Measurements from ENCODE around the gene NEURL3.

NEURL3 gene

DNA sequence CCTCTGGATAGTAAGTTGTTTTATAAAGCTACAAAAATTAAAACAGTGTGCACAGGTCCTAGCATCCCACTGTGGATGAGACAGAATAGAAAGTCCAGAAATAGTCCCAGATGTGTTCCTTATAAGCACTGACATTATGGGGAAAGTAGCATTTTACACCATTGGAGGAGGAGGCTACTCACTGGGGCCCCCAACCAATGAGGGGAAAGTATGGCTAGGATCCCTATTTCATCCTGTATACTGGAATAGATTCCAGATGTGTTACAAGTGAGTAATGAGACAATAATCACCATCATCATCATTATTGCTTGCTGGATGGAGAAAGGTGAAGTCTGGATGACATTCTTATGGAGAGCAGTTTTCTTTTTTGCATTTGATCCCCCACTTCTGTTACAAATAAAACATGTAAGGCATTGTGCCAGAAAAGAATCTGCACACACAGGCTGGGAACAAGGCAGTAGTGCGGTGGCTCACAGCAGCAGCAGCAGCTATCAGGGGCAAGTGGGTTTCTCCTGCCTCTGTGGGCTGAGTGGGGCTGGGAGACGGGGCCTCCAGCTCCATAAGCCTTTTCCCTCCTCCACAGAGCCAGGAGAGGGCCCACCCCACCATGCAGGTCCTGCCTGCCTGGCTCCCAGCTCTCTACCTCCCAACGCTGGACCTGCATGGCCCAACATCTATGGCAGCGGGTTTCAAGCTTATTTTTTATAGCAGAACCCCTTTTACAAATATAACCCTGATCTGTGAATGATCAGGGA, 36.4 kb upstream of the NEURL3 start:
- TF ChIP-seq, protein P1, sequence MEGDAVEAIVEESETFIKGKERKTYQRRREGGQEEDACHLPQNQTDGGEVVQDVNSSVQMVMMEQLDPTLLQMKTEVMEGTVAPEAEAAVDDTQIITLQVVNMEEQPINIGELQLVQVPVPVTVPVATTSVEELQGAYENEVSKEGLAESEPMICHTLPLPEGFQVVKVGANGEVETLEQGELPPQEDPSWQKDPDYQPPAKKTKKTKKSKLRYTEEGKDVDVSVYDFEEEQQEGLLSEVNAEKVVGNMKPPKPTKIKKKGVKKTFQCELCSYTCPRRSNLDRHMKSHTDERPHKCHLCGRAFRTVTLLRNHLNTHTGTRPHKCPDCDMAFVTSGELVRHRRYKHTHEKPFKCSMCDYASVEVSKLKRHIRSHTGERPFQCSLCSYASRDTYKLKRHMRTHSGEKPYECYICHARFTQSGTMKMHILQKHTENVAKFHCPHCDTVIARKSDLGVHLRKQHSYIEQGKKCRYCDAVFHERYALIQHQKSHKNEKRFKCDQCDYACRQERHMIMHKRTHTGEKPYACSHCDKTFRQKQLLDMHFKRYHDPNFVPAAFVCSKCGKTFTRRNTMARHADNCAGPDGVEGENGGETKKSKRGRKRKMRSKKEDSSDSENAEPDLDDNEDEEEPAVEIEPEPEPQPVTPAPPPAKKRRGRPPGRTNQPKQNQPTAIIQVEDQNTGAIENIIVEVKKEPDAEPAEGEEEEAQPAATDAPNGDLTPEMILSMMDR (IDR thresholded peaks at IDR 0.05): no peak
- Histone ChIP-seq H3K27me3 (no peaks in the 10 kb centered on the region), H3K4me1 (ENCODE audit: control insufficient read depth in 1 of 2, insufficient read depth in 1 of 2, low read depth in 1 of 2, low read length in 1 of 2) (peaks cover 20 to 28% of the 10 kb centered on the region in 2 experiments), H3K27ac (no peak overlapping the region), H3K36me3 (peaks cover 25% of the 10 kb centered on the region), H3K4me3 (ENCODE audit: low read depth in 1 of 2, low read length in 1 of 2) (no peak overlapping the region), H3K9me3 (no peaks in the 10 kb centered on the region)

DNA sequence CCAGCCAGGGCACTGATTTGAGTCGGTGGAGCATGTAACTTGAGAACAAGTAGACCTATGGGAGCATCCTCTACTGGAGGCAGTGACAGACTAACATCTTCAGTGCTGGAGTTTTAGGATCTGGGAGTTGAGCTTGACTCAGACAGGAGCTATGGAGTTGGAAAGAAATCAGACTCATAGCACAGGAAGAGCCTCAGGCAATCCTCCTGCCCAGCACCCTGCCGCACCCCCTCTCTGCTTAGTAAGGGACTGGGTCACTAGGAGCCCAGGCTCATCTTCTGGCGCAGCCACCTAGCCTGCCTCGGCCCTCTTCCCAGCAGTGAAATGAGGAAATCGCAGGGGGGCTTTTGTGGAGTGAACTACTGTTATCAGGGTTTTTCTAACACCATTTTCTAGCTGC, 35.0 kb upstream of the NEURL3 start:
- Histone ChIP-seq H3K36me3 (peaks cover 16% of the 10 kb centered on the region), H3K27ac (peak overlapping the region; percentile 98), H3K4me1 (ENCODE audit: control insufficient read depth in 1 of 2, insufficient read depth in 1 of 2, low read depth in 1 of 2, low read length in 1 of 2) (peaks cover 33 to 41% of the 10 kb centered on the region in 2 experiments), H3K9me3 (no peaks in the 10 kb centered on the region), H3K27me3 (no peaks in the 10 kb centered on the region), H3K4me3 (ENCODE audit: low read depth in 1 of 2, low read length in 1 of 2) (no peak overlapping the region)
- TF ChIP-seq, protein P1 (IDR thresholded peaks at IDR 0.05): no peak

DNA sequence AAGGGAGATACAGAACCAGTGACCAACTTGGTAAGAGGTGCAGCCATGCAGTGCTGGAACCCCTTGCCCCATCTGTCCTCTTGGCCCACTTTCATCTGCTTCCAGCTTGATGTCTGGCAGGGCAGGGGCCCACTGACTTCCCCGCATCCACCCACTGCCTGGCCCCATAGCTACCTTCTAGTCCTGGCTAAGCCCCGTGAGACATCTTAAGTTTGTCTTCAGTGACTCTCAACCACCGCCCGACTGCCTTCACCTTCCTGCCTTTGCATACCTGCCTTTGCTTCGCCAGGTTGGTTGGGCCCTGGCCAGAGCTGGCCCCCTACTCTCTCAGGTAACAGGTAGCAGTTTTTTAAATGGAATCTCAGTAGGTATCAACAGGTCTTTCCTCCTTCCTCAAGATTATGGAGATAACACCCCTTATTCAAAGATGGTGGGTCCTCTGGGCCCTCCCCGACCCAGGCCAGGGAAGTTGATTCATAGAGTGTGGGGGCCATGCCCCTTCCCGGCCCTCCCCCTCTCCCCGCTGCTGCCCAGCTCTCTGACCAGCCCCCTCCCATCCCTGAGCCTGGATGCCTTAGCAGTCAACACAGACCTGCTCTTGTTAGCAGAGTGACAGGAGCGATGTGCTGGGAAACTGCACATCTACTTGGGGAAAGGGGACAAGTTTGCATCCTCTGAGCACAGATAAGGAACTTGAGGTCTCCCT, 34.2 kb upstream of the NEURL3 start:
- H3K27me3 ChIP-seq: no peaks in the 10 kb centered on the region
- no peaks in the 10 kb centered on the region for H3K9me3 ChIP-seq
- TF ChIP-seq, protein P1 (IDR thresholded peaks at IDR 0.05): no peak
- peaks cover 40 to 48% of the 10 kb centered on the region in 2 experiments for H3K4me1 ChIP-seq (ENCODE audit: control insufficient read depth in 1 of 2, insufficient read depth in 1 of 2, low read depth in 1 of 2, low read length in 1 of 2)
- peak overlapping the region; percentile 83 to 96 for H3K4me3 ChIP-seq (ENCODE audit: low read depth in 1 of 2, low read length in 1 of 2)
- H3K27ac ChIP-seq: peak overlapping the region; percentile 98
- peaks cover 16% of the 10 kb centered on the region for H3K36me3 ChIP-seq

DNA sequence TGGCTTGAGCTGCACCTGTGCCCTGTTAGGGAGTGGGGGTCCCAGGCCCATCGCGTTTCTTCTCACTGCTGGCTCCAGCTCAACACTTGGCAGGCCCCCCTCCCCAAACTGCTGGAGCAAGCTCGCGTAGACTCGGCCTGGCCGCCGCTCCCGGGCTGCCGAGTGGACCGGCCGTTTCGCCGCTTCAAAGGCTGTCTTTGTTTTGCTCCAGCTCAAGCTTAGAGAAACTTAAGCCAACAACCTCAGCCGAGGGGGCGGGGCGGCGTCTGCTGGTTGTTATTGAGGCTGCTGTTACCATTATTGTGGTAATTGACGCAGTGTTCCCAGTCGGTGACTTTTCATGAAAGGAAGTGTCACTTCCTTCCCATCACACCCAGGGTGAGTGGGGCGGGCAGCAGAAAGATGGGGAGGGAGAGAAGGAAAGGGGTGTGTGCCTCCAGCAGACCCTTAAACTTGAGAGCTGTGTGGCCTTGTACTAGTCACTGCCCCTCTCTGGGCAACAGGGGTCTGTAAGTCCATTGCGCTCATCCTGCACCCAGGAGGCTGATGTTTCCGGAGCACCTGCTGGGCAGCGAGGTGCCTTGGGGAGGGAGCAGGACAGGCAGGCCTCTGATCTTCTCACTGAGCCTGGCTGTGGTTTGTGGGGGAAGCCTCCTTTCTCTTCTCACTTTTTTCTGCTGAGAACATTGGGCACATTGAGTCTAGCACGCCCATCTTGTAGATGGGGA, 33.5 kb upstream of the NEURL3 start:
- Histone ChIP-seq H3K27me3 (no peaks in the 10 kb centered on the region), H3K27ac (peak overlapping the region; percentile 98), H3K36me3 (peaks cover 16% of the 10 kb centered on the region), H3K9me3 (no peaks in the 10 kb centered on the region), H3K4me3 (ENCODE audit: low read depth in 1 of 2, low read length in 1 of 2) (peak overlapping the region; percentile 83 to 96), H3K4me1 (ENCODE audit: control insufficient read depth in 1 of 2, insufficient read depth in 1 of 2, low read depth in 1 of 2, low read length in 1 of 2) (peaks cover 48 to 55% of the 10 kb centered on the region in 2 experiments)
- TF ChIP-seq, protein P1 (IDR thresholded peaks at IDR 0.05): no peak

DNA sequence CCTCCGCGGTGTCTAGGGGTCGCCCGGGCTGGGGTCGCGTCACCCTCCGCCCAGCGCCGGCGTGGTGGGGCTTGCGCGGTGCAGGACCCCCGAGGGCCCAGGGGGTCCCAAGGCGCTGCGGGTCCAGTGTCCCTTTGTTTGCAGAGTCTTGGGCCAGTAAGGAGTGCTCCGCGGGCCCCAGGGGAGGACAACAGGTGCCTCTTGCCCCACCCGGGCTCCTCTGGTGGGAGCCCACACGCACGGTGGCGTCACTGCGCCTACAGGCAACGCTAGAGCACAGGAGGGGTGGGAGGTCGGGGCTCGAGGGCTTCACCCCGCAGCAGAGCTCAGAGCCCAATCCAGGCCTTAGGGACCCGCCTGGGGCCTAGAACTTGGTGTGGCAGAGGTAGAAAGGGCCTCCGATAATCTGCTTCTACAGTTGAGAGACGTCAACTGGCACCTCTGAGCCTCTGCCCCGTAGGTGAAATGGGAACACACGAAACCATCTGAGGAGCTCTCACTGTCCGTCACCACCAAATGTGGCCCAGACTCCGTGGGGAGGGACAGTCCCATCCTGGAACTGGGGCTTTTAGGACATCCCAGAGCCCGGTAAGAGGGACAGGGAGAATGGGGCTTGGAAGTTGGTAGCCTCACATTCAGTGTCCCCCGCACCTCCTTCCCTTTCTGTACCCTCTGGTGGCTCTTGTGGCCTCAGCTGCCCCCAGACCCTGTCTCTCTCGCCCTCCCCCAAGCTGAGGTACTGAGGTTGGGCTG, 32.8 kb upstream of the NEURL3 start:
- TF ChIP-seq, protein P1 (IDR thresholded peaks at IDR 0.05): no peak
- no peaks in the 10 kb centered on the region for H3K9me3 ChIP-seq
- H3K27ac ChIP-seq: peak overlapping the region; percentile 98
- H3K36me3 ChIP-seq: peaks cover 8% of the 10 kb centered on the region
- no peaks in the 10 kb centered on the region for H3K27me3 ChIP-seq
- peak overlapping the region; percentile 83 to 96 for H3K4me3 ChIP-seq (ENCODE audit: low read depth in 1 of 2, low read length in 1 of 2)
- peaks cover 55 to 63% of the 10 kb centered on the region in 2 experiments for H3K4me1 ChIP-seq (ENCODE audit: control insufficient read depth in 1 of 2, insufficient read depth in 1 of 2, low read depth in 1 of 2, low read length in 1 of 2)

All from neutrophil (primary cell).